H9 (cell line): ENCODE measurements around the gene FAM20A. TPM values are rescaled to one million over a fixed set of nuclear protein-coding genes. Genes with fewer than 3 reads are reported as not detected.
"Not testable (repeated sequence)": the region's sequence is repeated elsewhere in the genome, so short reads cannot be mapped to it uniquely, and the experiment has no call there.

Experiments
- DNase-seq: peaks from one replicate; pipeline ENCODE4 v3.0.0-alpha.2; 2017
- H2AFZ ChIP-seq: one replicate; pipeline ENCODE4 v1.6.1; 2013; ENCODE audit warnings: mild to moderate bottlenecking, low read length, control low read depth, moderate library complexity
- H2AK5ac ChIP-seq: 2 replicates; pipeline ENCODE4 v1.6.1; 2013; ENCODE audit warnings: low read length, control low read depth, mixed read lengths; ENCODE audit not compliant: insufficient read length
- H2BK120ac ChIP-seq: one replicate; pipeline ENCODE4 v1.6.1; 2013; ENCODE audit warnings: low read depth, mild to moderate bottlenecking, low read length, control low read depth, inconsistent platforms; ENCODE audit not compliant: poor library complexity, severe bottlenecking
- H2BK12ac ChIP-seq: 2 replicates; pipeline ENCODE4 v1.6.1; 2013; ENCODE audit warnings: low read length, control low read depth, mixed read lengths, low read depth; ENCODE audit not compliant: insufficient read length
- H2BK15ac ChIP-seq: 2 replicates; pipeline ENCODE4 v1.6.1; 2013; ENCODE audit warnings: low read depth, low read length, control low read depth
- H2BK20ac ChIP-seq: one replicate; pipeline ENCODE4 v1.6.1; 2013; ENCODE audit warnings: low read depth, mild to moderate bottlenecking, low read length, control low read depth, inconsistent platforms; ENCODE audit not compliant: poor library complexity, severe bottlenecking
- H2BK5ac ChIP-seq: 2 replicates; pipeline ENCODE4 v1.6.1; 2013; ENCODE audit warnings: low read length, control low read depth, mixed read lengths; ENCODE audit not compliant: insufficient read length
- H3K14ac ChIP-seq: 2 replicates; pipeline ENCODE4 v1.6.1; 2013; ENCODE audit warnings: low read length, control low read depth; ENCODE audit not compliant: insufficient read depth
- H3K18ac ChIP-seq: 2 replicates; pipeline ENCODE4 v1.6.1; 2013; ENCODE audit warnings: low read depth, mild to moderate bottlenecking, mixed read lengths, low read length, control low read depth; ENCODE audit not compliant: insufficient read length
- H3K23ac ChIP-seq: 2 replicates; pipeline ENCODE4 v1.6.1; 2013; ENCODE audit warnings: low read length, control low read depth, mixed read lengths, low read depth; ENCODE audit not compliant: insufficient read length
- H3K23me2 ChIP-seq: 2 replicates; pipeline ENCODE4 v1.6.1; 2013; ENCODE audit warnings: low read depth, mild to moderate bottlenecking, mixed read lengths, low read length, control low read depth; ENCODE audit not compliant: insufficient read length, poor library complexity, severe bottlenecking
- H3K27ac ChIP-seq: 2 replicates; pipeline ENCODE4 v1.5.1; 2013; ENCODE audit warnings: low read length, control low read depth, mixed read lengths, low read depth; ENCODE audit not compliant: insufficient read length
- H3K27me3 ChIP-seq: 2 replicates; pipeline ENCODE4 v1.6.1; 2013; ENCODE audit warnings: low read length, control low read depth, inconsistent platforms; ENCODE audit not compliant: insufficient read depth
- H3K4ac ChIP-seq: 2 replicates; pipeline ENCODE4 v1.6.1; 2013; ENCODE audit warnings: low read depth, mild to moderate bottlenecking, control low read depth, inconsistent platforms, low read length, moderate library complexity
- H3K4me1 ChIP-seq: 2 replicates; pipeline ENCODE4 v1.6.1; 2013; ENCODE audit warnings: low read length, control low read depth, inconsistent platforms; ENCODE audit not compliant: insufficient read depth
- H3K4me2 ChIP-seq: 2 replicates; pipeline ENCODE4 v1.6.1; 2013; ENCODE audit warnings: low read length, control low read depth, mixed read lengths; ENCODE audit not compliant: insufficient read length, insufficient read depth
- H3K56ac ChIP-seq: 2 replicates; pipeline ENCODE4 v1.6.1; 2013; ENCODE audit warnings: low read depth, mild to moderate bottlenecking, mixed read lengths, low read length, control low read depth; ENCODE audit not compliant: insufficient read length
- H3K79me1 ChIP-seq: 2 replicates; pipeline ENCODE4 v1.6.1; 2013; ENCODE audit warnings: low read depth, mild to moderate bottlenecking, moderate library complexity, low read length, control low read depth, inconsistent platforms; ENCODE audit not compliant: insufficient read depth, poor library complexity, severe bottlenecking
- H3K79me2 ChIP-seq: 2 replicates; pipeline ENCODE4 v1.6.1; 2013; ENCODE audit warnings: low read length, control low read depth, inconsistent platforms; ENCODE audit not compliant: insufficient read depth
- H3K9ac ChIP-seq: 2 replicates; pipeline ENCODE4 v1.6.1; 2013; ENCODE audit warnings: low read length, control low read depth, mixed read lengths; ENCODE audit not compliant: insufficient read length; ENCODE audit errors: extremely low read depth
- H3K9me3 ChIP-seq: one replicate; pipeline ENCODE4 v1.6.1; 2013; ENCODE audit warnings: low read depth, low read length, inconsistent platforms; ENCODE audit not compliant: control insufficient read depth
- H3T11ph ChIP-seq: one replicate; pipeline ENCODE4 v1.6.1; 2013; ENCODE audit warnings: mild to moderate bottlenecking, low read length, control low read depth, inconsistent platforms
- H4K20me1 ChIP-seq: one replicate; pipeline ENCODE4 v1.6.1; 2013; ENCODE audit not compliant: control insufficient read depth, insufficient read length, insufficient read depth
- H4K5ac ChIP-seq: 2 replicates; pipeline ENCODE4 v1.6.1; 2013; ENCODE audit warnings: low read depth, mild to moderate bottlenecking, mixed read lengths, low read length, control low read depth; ENCODE audit not compliant: insufficient read length
- H4K8ac ChIP-seq: replicated peaks from 2 replicates; pipeline ENCODE4 v1.6.1; 2013; ENCODE audit warnings: low read length, control low read depth, mixed read lengths, low read depth; ENCODE audit not compliant: insufficient read length
- H4K91ac ChIP-seq: 2 replicates; pipeline ENCODE4 v1.6.1; 2013; ENCODE audit warnings: low read depth, mild to moderate bottlenecking, moderate library complexity, mixed read lengths, low read length, control low read depth; ENCODE audit not compliant: insufficient read length
- H3K27ac Mint-ChIP-seq, 3 experiments: 2 replicates in 2 of 3; 3 replicates in 1 of 3; pipeline ENCODE4 v1.8.0; 2020 to 2021; ENCODE audit warnings: mixed read lengths in 3 of 3, mild to moderate bottlenecking in 1 of 3, moderate library complexity in 1 of 3
- H3K27me3 Mint-ChIP-seq: 2 replicates; pipeline ENCODE4 v1.8.0; 2021; ENCODE audit warnings: low read depth, mild to moderate bottlenecking, moderate library complexity, mixed read lengths
- H3K36me3 Mint-ChIP-seq, 3 experiments: 2 replicates in 2 of 3; 3 replicates in 1 of 3; pipeline ENCODE4 v1.8.0; 2020 to 2021; ENCODE audit warnings: low read depth in 3 of 3, mixed read lengths in 3 of 3; ENCODE audit not compliant: insufficient read depth in 1 of 3
- H3K4me1 Mint-ChIP-seq, 2 experiments: 2 replicates each; pipeline ENCODE4 v1.8.0; 2020; ENCODE audit warnings: mixed read lengths in 2 of 2
- H3K4me3 Mint-ChIP-seq, 2 experiments: 2 replicates in 1 of 2; 3 replicates in 1 of 2; pipeline ENCODE4 v1.8.0; 2020 to 2021; ENCODE audit warnings: mild to moderate bottlenecking in 2 of 2, mixed read lengths in 2 of 2, moderate library complexity in 1 of 2
- H3K9me3 Mint-ChIP-seq, 2 experiments: 2 replicates in 1 of 2; 3 replicates in 1 of 2; pipeline ENCODE4 v1.8.0; 2020; ENCODE audit warnings: mild to moderate bottlenecking in 2 of 2, mixed read lengths in 2 of 2, moderate library complexity in 1 of 2
- CTCF ChIP-seq: fragments of 200-600 bp; sonication (generic); conservative IDR thresholded peaks from 3 replicates; pipeline ENCODE4 v1.8.0; 2021; ENCODE audit warnings: antibody characterized with exemption, mild to moderate bottlenecking
- WGBS: extraction: QIAGEN DNeasy Blood & Tissue Kit; methylation state at CpG from one replicate; pipeline ENCODE4 v1.1.7; 2013; ENCODE audit warnings: missing lambda C conversion rate, low lambda C conversion rate, mixed read lengths; ENCODE audit not compliant: insufficient read length; ENCODE audit errors: extremely low coverage; 5-methylcytosine and 5-hydroxymethylcytosine counted together
- total RNA-seq: library from RNA; stranded (reverse); gene quantifications from 2 replicates; pipeline ENCODE4 v1.2.1, GENCODE V29; 2021

Gene FAM20A
- total RNA-seq, 1 experiment from 2014 or later, result 34.4 TPM

DNA sequence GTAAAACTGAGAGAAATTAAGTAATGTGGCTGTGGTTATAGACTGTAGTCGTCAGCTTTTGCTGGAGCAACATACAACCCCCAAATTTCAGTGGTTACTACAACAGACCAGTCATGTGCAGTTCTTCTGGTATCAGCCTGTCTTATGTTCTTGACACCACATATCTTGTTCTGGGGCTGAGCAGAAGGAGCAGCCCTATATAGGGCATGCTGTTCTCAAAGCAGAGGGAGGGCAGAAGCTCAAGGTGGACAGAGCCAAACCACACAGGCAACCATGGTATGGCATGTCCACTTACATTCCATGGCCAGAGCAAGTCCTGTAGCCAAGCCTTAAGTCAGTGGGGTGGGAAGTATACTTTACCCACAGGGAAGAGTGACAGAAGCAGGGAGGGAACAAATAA, 81.3 kb downstream of the FAM20A start:
- H3K9me3 ChIP-seq, result peaks cover 12% of the 10 kb centered on the region
- H4K8ac ChIP-seq, result no peak overlapping the region
- TF ChIP-seq CTCF, result no peak
- no peak overlapping the region for H4K91ac ChIP-seq
- no peaks in the 10 kb centered on the region for H3K4me1 ChIP-seq
- H2BK20ac ChIP-seq, result no peak overlapping the region
- peaks cover 3% of the 10 kb centered on the region; the same call in 1 of the 2 replicates for H3K79me2 ChIP-seq
- H2BK12ac ChIP-seq, result no peak overlapping the region
- Mint-ChIP-seq H3K4me3 (no peak overlapping the region), H3K4me1 (peaks cover 5% of the 10 kb centered on the region in 2 experiments), H3K9me3 (peaks cover 16 to 17% of the 10 kb centered on the region in 2 experiments), H3K27ac (no peak overlapping the region), H3K27me3 (0 out of 2 replicates have a peak, but pooled peaks cover 2% of the 10 kb centered on the region), H3K36me3 (peaks cover 58 to 81% (median 79%) of the 10 kb centered on the region in 3 experiments)
- peaks cover 11% of the 10 kb centered on the region for H3K79me1 ChIP-seq
- H3K23ac ChIP-seq, result no peak overlapping the region
- no peak overlapping the region for H3K14ac ChIP-seq
- H3T11ph ChIP-seq, result no peak overlapping the region
- H4K20me1 ChIP-seq, result no peaks in the 10 kb centered on the region
- no peak for DNase-seq
- H3K23me2 ChIP-seq, result no peaks in the 10 kb centered on the region
- H3K4me2 ChIP-seq, result no peak overlapping the region
- no peak overlapping the region for H3K4ac ChIP-seq
- no peak overlapping the region for H3K56ac ChIP-seq
- H4K5ac ChIP-seq, result no peak overlapping the region
- no peak overlapping the region for H3K9ac ChIP-seq
- no peak overlapping the region for H2AK5ac ChIP-seq
- no CpG with 5 or more reads among the region's 1 CpG for WGBS
- H2BK120ac ChIP-seq, result no peak overlapping the region
- H3K18ac ChIP-seq, result no peak overlapping the region
- no peak overlapping the region for H3K27ac ChIP-seq
- H2BK5ac ChIP-seq, result no peak overlapping the region
- H2AFZ ChIP-seq, result no peak overlapping the region
- H2BK15ac ChIP-seq, result no peak overlapping the region
- H3K27me3 ChIP-seq, result no peaks in the 10 kb centered on the region

DNA sequence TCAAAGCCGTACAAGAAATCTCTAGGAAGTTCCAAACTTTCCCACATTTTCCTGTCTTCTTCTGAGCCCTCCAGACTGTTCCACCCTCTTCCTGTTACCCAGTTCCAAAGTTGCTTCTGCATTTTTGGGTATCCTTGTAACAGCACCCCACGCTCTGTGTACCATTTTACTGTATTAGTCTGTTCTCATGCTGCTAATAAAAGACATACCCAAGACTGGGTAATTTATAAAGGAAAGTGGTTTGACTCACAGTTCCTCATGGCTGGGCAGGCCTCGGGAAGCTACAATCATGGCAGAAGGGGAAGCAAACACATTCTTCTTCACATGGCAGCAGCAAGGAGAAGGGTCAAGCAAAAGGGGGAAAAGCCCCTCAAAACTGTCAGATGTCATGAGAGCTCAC, 82.1 kb downstream of the FAM20A start:
- H2AK5ac ChIP-seq, H3K56ac ChIP-seq, H3K27ac ChIP-seq, H3K79me2 ChIP-seq, H3K23ac ChIP-seq, H2BK20ac ChIP-seq, H2BK15ac ChIP-seq, H3K9ac ChIP-seq, H3K4me1 ChIP-seq, H3K27me3 ChIP-seq, H3K23me2 ChIP-seq, H3K27me3 Mint-ChIP-seq, DNase-seq, H2BK12ac ChIP-seq, H3K4ac ChIP-seq, H2BK120ac ChIP-seq, H2AFZ ChIP-seq, H3K4me3 Mint-ChIP-seq, H3K14ac ChIP-seq, H3K4me2 ChIP-seq, H4K8ac ChIP-seq, H4K20me1 ChIP-seq, H2BK5ac ChIP-seq, H3K18ac ChIP-seq, H4K5ac ChIP-seq, H4K91ac ChIP-seq, H3T11ph ChIP-seq: not testable (repeated sequence)
- peaks cover 13% of the 10 kb centered on the region in 2 experiments for H3K4me1 Mint-ChIP-seq
- Histone ChIP-seq H3K9me3 (peaks cover 12% of the 10 kb centered on the region), H3K79me1 (peaks cover 11% of the 10 kb centered on the region)
- peaks cover 53 to 79% (median 73%) of the 10 kb centered on the region in 3 experiments for H3K36me3 Mint-ChIP-seq
- WGBS, result no CpG with 5 or more reads among the region's 3 CpGs
- peaks cover 16 to 17% of the 10 kb centered on the region in 2 experiments for H3K9me3 Mint-ChIP-seq
- H3K27ac Mint-ChIP-seq, result peak overlapping the region; percentile 34 to 67 (median 48); a peak in 4 of 7 replicates
